Muscle of arm (tissue), 12 donors: ENCODE results near the gene ARFGEF2. TPM values are rescaled to one million over a fixed set of nuclear protein-coding genes. Genes with fewer than 3 reads are reported as not detected.
"Not testable (repeated sequence)": the region's sequence is repeated elsewhere in the genome, so short reads cannot be mapped to it uniquely, and the experiment has no call there.

Experiments used
- DNase-seq: peaks from one replicate; pipeline ENCODE4 v3.0.0-alpha.2; 2013
- polyA plus RNA-seq, 12 donors: library from polyadenylated mRNA; unstranded; fragments of 120-200 nt; gene quantifications; one replicate each; pipeline ENCODE4 v1.2.1, GENCODE V29; 2013; ENCODE audit not compliant: insufficient read length in 12 of 12

ARFGEF2 gene
- polyA plus RNA-seq, 12 donors = 12.0 to 17.9 (median 15.1) TPM; not detected in 1

GRCh38 chr20:48928832-48929725 lies 7.6 kb downstream of the ARFGEF2 start:
- DNase-seq = no peak

GRCh38 chr20:48930035-48930434 lies 8.5 kb downstream of the ARFGEF2 start:
- DNase-seq = no peak

GRCh38 chr20:48930878-48931277 lies 9.4 kb downstream of the ARFGEF2 start:
- DNase-seq = no peak

GRCh38 chr20:48931527-48932374 lies 10.2 kb downstream of the ARFGEF2 start:
- no peak for DNase-seq

GRCh38 chr20:48932375-48932941 lies 10.9 kb downstream of the ARFGEF2 start:
- DNase-seq = no peak

GRCh38 chr20:48933017-48933766 lies 11.7 kb downstream of the ARFGEF2 start:
- no peak for DNase-seq

GRCh38 chr20:48934273-48934877 lies 12.9 kb downstream of the ARFGEF2 start:
- not testable (repeated sequence) for DNase-seq

- not testable (repeated sequence) for DNase-seq
These were observed 13.5 kb downstream of the ARFGEF2 start for GRCh38 chr20:48934966-48935365.

GRCh38 chr20:48936178-48936577 lies 14.7 kb downstream of the ARFGEF2 start:
- not testable (repeated sequence) for DNase-seq

GRCh38 chr20:48937674-48938073 lies 16.2 kb downstream of the ARFGEF2 start:
- DNase-seq = no peak

- no peak for DNase-seq
These were observed 17.2 kb downstream of the ARFGEF2 start for GRCh38 chr20:48938670-48939069.

- DNase-seq = no peak
These were observed 18.7 kb downstream of the ARFGEF2 start for GRCh38 chr20:48940170-48940569.

GRCh38 chr20:48941467-48941866 lies 20.0 kb downstream of the ARFGEF2 start:
- DNase-seq = no peak

GRCh38 chr20:48942730-48943129 lies 21.2 kb downstream of the ARFGEF2 start:
- no peak for DNase-seq

- DNase-seq = no peak
These were observed 23.3 kb downstream of the ARFGEF2 start for GRCh38 chr20:48944663-48945297.

GRCh38 chr20:48945840-48946514 lies 24.5 kb downstream of the ARFGEF2 start:
- no peak for DNase-seq

GRCh38 chr20:48948612-48949011 lies 27.1 kb downstream of the ARFGEF2 start:
- no peak for DNase-seq

- DNase-seq = no peak
These were observed 28.0 kb downstream of the ARFGEF2 start for GRCh38 chr20:48949304-48950170.

GRCh38 chr20:48951041-48951440 lies 29.5 kb downstream of the ARFGEF2 start:
- DNase-seq = no peak
